22Rv1 (cell line): ENCODE data around the gene HMGXB4.

Experiments used
- ZFX ChIP-seq: fragments of 450-650 bp; IDR thresholded peaks from 2 replicates; pipeline ENCODE4 v1.6.1; 2017; ENCODE audit warnings: antibody characterized with exemption, borderline replicate concordance
- TF ChIP-seq, protein P1 (sequence below): fragments of 450-650 bp; IDR thresholded peaks from 2 replicates; pipeline ENCODE4 v1.5.1; 2017; ENCODE audit warnings: mild to moderate bottlenecking

DNA sequence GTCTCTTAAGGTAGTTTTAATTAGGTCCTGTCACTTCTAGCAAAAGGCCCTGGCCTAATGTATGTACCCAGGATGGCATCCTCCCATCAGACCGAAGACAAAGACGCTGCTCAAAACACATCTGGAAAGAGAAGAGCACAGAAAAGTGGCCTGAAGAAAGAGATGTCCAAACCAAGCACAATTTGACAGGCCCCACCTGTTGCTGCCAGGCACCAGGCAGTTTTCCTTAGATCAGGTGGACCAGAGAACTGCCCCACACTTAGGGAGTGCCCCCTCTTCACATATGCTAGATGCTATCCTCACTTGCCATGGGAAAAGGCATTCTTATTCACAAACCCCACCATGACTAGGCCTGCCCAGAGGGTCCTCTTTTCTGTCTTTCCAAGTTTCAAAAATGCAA is 3.3 kb upstream of the HMGXB4 start:
- TF ChIP-seq, protein P1, sequence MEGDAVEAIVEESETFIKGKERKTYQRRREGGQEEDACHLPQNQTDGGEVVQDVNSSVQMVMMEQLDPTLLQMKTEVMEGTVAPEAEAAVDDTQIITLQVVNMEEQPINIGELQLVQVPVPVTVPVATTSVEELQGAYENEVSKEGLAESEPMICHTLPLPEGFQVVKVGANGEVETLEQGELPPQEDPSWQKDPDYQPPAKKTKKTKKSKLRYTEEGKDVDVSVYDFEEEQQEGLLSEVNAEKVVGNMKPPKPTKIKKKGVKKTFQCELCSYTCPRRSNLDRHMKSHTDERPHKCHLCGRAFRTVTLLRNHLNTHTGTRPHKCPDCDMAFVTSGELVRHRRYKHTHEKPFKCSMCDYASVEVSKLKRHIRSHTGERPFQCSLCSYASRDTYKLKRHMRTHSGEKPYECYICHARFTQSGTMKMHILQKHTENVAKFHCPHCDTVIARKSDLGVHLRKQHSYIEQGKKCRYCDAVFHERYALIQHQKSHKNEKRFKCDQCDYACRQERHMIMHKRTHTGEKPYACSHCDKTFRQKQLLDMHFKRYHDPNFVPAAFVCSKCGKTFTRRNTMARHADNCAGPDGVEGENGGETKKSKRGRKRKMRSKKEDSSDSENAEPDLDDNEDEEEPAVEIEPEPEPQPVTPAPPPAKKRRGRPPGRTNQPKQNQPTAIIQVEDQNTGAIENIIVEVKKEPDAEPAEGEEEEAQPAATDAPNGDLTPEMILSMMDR: no peak
- TF ChIP-seq ZFX: no peak
